ENCODE results near the gene C1QA.
A peak's percentile ranks its signal among the peaks of the same experiment; 100 is the strongest.
"Not testable (repeated sequence)": the region's sequence is repeated elsewhere in the genome, so short reads cannot be mapped to it uniquely, and the experiment has no call there.

C1QA gene

GRCh38 chr1:22671999-22672398 lies 35.6 kb downstream of the C1QA start:
- DNase-seq, result no peak

- peak in 30 of 56 donors; percentile 1 to 79 (median 25) for DNase-seq
These were observed 37.3 kb downstream of the C1QA start for GRCh38 chr1:22673486-22674409.

DNA sequence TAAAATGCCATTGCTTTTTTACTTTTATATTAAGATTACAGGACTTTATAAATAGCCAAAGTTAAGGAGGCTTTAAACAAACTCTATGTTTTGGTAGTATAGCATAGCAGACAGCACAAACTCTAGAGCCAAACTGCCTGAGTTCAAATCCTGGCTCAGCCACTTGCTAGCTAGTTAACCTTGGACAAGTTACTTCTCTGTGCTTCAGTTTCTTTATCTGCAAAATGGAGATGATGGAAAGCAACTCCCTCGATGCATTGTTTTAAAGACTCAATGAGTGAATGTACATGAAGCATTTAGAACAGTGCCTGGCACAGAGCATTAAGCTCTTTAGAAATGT lies 38.0 kb downstream of the C1QA start:
- DNase-seq, result no peak

- not testable (repeated sequence) for DNase-seq
These were observed 39.7 kb downstream of the C1QA start for GRCh38 chr1:22676151-22676550.

DNA sequence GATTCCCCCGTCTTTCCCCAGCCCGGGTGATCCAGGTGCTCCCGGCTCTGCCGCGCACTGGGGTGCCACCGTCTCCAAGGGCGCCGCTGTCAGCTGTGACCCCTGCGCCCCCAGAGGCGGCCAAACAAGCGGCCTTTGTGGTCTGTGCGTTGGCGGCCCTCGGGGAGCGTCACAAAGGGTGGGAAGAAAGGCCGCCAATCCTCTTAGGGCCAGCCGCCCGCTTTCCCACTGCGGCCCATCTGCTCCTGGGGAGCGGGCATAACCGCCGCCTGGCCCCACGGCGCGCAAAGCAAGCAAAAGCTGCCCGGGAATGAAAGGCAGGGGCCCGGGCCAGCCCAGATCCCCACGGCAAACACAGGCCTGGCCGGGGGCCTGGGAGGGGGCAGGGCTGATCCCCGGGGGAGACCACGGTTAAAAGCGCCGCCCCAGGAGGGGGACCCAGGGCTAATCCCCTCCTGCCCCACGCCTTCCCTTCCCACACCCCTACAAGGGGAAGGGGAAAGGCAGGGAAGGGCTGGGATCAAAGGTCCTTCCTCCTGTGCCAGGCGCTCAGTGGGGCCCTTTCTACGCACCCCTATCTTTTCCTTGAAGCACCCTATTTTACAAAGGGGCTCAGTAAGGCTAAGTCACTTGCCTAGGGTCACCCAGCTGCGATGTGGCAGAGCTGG lies 40.6 kb downstream of the C1QA start:
- peak in 7 of 56 donors; percentile 2 to 26 (median 15) for DNase-seq

GRCh38 chr1:22677931-22678896 lies 41.8 kb downstream of the C1QA start:
- no peak for DNase-seq

- DNase-seq, result no peak
These were observed 44.3 kb downstream of the C1QA start for GRCh38 chr1:22680726-22681125.

GRCh38 chr1:22681556-22682276 lies 45.3 kb downstream of the C1QA start:
- no peak for DNase-seq

GRCh38 chr1:22683547-22683946 lies 47.1 kb downstream of the C1QA start:
- no peak for DNase-seq

- no peak for DNase-seq
These were observed 49.2 kb downstream of the C1QA start for GRCh38 chr1:22685591-22686059.

DNA sequence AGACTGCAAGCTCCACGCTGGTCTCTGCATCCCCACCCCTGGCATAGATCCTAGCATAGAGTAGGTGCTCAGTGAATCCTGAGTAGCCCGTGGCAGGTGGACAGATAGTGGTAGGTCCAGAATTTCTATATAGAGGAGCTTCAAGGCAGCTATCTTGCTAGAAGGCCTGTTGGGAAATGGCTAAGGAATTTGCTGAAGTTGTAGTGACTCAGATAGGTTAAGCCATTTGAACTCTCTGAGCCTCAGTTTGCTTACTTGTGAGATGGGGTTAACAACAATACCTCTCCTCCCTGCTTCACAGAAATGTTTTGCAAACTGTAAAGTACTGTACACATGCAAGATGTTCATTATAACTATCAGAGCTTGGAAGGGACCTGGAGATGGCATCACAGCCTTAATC lies 50.8 kb downstream of the C1QA start:
- DNase-seq, result no peak

- no peak for DNase-seq
These were observed 52.0 kb downstream of the C1QA start for GRCh38 chr1:22688466-22688865.
